Daoy (cell line): ENCODE measurements around the gene ARG1. TPM values are rescaled to one million over a fixed set of nuclear protein-coding genes. Genes with fewer than 3 reads are reported as not detected.

ENCODE experiments used
- DNase-seq: peaks from one replicate; pipeline ENCODE4 v3.0.0-alpha.2; 2015; ENCODE audit warnings: low read depth
- total RNA-seq: library from RNA; depleted of rRNA; stranded (reverse); fragments of >200 nt; shearing (Covaris generic); gene quantifications from 2 replicates; pipeline ENCODE4 v1.2.3, GENCODE V29; 2014; rRNA removed

Gene ARG1
- total RNA-seq, 1 experiment from 2014 or later, result not detected

GRCh38 chr6:131586543-131586942 is 13.5 kb downstream of the ARG1 start:
- no peak for DNase-seq

DNA sequence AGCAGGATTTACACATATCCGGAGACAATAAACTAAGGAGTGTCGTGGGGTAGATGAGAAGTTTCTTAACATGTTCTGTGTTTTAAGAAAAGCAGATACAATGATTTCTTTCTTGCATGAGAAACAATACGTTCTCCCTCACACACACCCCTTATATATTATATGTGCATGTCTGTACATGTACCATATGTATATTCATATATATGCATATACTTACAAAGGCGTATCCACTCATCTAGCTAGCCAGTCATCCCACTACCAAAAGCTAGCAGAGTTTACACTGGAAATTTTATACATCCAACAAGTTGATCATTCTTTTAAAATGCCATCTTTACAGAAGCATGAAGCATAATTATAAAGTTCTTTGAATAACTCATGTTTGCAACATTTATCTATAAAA is 14.9 kb downstream of the ARG1 start:
- DNase-seq, result no peak

DNA sequence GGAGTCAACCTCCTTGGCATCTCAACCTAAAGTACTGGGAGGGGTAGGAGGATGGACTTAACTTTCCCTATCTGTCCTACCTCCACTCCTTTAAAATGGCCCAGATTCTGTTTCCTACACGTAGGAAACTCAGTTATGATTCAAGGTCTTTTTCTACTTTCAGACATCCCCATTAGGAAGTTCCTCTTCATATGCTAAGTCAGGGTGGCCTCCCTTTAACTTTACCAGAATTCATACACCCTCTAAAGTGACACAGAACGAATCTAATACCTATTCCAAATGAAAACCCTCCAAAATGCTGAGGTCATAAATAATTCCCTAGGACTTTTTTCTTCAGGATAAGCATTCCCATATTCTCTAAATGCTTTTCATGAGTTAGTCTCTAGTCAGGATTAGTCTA is 15.6 kb downstream of the ARG1 start:
- no peak for DNase-seq

DNA sequence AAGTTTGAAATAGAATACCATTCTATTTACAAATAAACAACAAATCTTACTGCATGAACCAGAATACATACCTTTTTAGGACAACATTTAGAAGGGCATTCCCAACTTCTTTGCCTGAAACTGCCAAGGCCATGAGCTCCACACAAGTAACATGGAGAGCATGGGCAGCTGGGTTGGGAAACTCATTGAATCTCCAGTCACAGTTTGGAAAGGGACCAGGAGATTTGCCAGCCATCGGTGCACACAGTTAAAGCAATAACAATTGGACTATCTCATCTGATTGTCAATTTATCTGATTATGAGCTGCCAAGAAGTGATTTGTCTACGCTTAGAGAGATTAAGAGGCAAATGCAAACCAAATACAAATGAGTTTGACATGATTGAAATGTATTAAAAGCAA is 19.9 kb downstream of the ARG1 start:
- no peak for DNase-seq

DNA sequence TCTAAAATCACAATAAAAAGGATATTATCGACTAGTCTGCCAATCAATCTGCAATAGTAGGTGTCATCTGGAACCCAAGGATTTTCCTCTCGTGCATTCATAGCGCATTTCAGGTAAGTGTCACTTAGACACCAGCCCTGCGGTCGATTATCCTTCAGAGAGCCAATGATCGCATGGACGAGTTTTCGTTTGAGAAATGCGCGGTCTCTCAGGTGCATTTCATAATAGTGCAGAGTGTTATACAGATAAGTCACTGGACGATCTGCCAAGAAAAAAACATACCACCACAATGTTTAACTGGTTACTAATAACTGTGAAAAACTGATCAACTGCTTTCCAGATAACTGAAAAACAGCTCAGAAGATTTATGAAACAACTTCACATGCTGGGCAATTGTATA is 21.0 kb downstream of the ARG1 start:
- no peak for DNase-seq

- DNase-seq, result no peak
These were observed 24.4 kb downstream of the ARG1 start for GRCh38 chr6:131597446-131597845.

- DNase-seq, result no peak
These were observed 27.7 kb downstream of the ARG1 start for GRCh38 chr6:131600716-131601115.

DNA sequence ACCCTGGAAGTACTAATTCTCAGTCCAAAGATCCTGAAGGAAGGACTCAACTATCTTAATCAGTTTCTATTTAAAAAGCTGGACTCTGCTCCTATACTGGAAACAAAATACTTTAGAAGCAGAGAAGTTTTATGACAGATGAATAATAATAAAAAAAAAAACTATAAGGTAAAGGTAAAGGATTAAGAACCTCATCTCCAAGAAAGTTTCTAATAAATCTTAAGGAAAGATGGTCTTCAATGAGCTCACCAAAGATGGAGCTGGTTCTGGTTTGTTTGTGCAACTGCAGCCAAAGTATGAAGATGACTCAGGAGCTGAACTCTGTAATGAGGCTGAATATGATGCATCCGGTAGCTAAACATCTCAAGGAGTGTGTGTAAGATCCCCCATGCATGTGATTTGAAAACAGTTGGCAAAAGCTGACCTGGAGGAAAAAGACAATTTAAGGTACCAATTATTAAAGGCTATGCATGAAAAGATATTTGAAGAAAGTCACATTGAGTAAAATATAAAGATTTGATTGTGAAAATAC is 29.8 kb downstream of the ARG1 start:
- DNase-seq, result peak; percentile 78

- no peak for DNase-seq
These were observed 40.4 kb downstream of the ARG1 start for GRCh38 chr6:131613296-131613925.

DNA sequence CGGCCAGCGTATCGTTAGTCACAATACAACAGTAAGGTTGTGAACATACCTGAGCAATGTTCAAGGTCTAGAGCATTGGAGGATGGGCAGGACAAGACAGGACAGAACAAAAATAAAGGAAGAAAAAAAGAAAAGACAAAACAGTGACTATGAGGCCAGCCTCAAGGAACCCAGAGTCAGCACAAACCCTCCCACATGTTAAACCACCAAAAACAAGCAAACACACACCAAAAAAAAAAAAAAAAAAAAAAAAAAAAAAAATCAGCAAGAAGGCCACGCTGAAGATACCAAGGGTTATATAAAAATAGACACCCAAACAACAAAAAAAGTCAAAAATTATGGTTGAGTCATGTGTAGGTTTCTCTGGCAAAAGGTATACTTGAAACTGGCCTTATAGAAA is 42.2 kb downstream of the ARG1 start:
- DNase-seq, result no peak

DNA sequence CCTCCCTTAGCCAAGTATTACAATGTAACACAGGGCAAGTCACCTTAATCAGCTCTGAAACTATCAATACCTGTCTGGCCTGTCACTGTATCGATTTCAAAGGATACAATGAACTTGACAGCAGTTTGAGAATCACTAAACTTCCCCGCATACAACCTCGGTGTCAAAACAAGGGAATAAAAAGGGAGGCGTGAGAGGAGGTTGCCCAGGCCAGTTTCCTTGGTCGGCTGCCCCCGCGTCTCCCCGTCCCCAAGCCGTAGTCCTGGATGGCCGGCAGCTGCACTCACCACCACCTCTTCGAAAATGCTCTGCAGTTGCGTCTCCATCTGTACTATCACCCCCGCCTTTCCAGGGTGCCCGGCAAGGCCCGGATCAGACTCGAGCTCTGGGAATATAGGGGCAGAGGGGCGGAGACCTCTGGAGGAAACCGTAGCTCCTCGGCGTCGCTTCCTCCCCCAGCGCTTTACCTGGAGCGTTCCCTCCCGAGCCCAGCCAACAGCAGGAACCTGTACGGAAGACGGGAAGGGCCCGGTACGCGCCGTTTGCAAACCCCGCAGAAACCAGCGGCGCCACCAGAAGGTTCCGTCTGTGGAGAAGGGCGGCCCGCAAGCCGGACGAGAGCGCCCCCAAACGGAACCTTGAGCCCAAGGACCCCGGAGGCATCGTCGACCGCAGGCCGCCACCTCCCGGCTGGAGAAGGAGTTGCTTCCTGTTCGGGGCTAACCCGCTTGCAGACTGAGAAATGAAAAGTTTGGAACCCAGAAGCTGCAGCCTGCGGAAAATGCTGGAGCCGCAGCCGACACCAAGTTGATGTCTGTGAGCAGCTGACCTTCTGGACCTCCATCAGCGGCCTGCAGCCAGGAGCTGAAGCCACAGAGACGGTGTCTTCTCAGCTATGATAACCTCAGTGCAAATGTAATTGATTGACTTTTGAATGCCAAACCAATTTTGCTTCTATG is 55.0 kb downstream of the ARG1 start, which contains the start of gene MED23:
Gene MED23 (minus strand): TSS at position 519 of the 959 bp plus-strand sequence. CDS start 193 bp downstream, at position 326.
- peak; percentile 95 for DNase-seq

- DNase-seq, result no peak
These were observed 55.7 kb downstream of the ARG1 start for GRCh38 chr6:131628726-131629125.

DNA sequence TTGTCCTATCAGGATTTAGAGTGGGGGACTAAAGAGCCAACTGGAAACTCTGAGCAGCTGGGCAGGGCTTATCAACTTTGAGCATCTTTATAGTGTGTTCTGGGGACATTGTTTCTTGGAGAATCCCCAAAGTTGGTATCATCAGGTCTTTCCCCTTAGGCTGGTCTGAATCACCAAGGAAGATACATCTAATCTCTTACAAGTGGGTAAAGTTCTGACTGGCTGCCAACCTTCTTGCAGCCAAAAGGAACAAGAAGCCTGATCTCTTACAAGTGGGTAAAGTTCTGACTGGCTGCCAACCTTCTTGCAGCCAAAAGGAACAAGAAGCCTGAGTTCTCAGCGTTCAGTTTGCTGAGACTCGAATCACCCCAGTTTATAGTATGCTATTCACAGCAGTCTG is 56.6 kb downstream of the ARG1 start:
- DNase-seq, result no peak

GRCh38 chr6:131631625-131632289 is 58.7 kb downstream of the ARG1 start:
- no peak for DNase-seq

Other genes starting within 250 kb of the ARG1 start
- 20.1 and 21.6 TPM in 2 replicates for gene MED23, start 55.0 kb downstream of the ARG1 start, total RNA-seq
- not detected in 2 replicates for gene ENPP3, start 64.1 kb downstream of the ARG1 start, total RNA-seq
- gene OR2A4, start 128.2 kb downstream of the ARG1 start, total RNA-seq, result 0.06 TPM in 1 of 2 replicates, not detected in the other
- gene CTAGE9, start 137.8 kb downstream of the ARG1 start, total RNA-seq, result not detected in 2 replicates
- gene ENPP1, start 234.8 kb downstream of the ARG1 start, total RNA-seq, result 5.3 and 5.4 TPM in 2 replicates